ENCODE data around the gene ATP6V0B. TPM values are rescaled to one million over a fixed set of nuclear protein-coding genes. Genes with fewer than 3 reads are reported as not detected.

Gene ATP6V0B
- total RNA-seq, 1 donor from 2014 or later, result 195 TPM

DNA sequence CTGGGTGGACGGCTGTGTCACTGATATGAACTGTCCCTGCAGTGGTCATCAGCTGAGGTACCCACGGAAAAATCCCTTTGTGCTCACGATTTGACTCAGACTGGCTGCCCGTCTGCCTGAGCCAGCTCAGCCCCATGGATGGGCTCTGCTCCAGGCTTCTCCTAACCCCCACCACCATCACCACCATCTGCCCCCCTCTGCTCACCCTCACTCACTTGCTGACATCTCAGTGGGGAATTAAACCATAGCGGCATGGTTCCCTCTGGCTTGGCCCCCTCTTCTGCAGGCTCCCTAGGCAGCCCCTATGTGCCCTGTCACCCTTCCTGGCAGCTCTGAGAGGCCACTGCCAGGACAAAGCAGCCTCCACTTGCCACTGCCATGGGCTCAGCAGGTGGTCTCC, 39.2 kb downstream of the ATP6V0B start:
- Mint-ChIP-seq H3K36me3 (ENCODE audit: low read depth) (no peaks in the 10 kb centered on the region), H3K4me1 (ENCODE audit: low read depth) (no peaks in the 10 kb centered on the region), H3K9me3 (no peaks in the 10 kb centered on the region), H3K27ac (no peak overlapping the region), H3K4me3 (no peak overlapping the region), H3K27me3 (ENCODE audit: insufficient read depth) (peaks cover 4% of the 10 kb centered on the region)
- DNase-seq (ENCODE audit: low spot score), result no peak
- intact Hi-C loops (cut with micrococcal nuclease), result no loop called here

DNA sequence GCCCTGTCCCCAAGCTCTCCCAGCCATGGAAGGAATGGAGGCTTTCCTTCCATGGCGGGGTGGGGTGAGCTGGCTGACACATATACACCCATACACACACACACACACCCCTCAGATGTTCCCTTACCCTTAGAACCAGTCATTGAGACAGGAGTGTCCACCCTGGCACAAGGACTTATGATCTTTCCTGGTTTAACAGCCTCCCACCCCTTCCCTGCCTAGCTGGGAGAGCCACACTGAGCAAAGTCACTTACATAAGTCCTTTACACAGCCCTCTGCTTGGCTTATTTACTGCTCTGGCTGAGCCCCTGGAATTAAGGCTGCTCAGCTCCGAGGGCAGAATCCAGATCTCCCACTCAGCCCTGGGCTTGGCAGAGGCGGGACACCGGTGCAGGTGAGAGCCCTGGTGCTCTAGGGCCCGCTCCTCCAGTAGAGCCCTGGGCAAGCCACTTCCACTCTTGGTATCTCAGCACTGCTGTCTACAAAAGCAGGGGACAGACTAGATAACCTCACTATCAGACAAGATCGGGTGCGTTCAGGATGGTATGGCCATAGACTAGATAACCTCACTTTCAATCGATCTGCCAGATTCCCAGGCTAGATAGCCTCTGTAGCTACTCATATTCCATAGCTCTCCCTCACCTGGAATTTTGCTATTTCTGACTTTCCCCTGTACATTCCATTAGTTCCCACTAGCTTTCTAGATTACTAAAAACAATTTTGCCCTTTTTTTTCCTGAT, 39.8 kb downstream of the ATP6V0B start:
- no peaks in the 10 kb centered on the region for H3K36me3 Mint-ChIP-seq (ENCODE audit: low read depth)
- no peak overlapping the region for H3K4me3 Mint-ChIP-seq
- no peak for DNase-seq (ENCODE audit: low spot score)
- intact Hi-C loops (cut with micrococcal nuclease), result no loop called here
- no peaks in the 10 kb centered on the region for H3K4me1 Mint-ChIP-seq (ENCODE audit: low read depth)
- H3K27me3 Mint-ChIP-seq (ENCODE audit: insufficient read depth), result peaks cover 4% of the 10 kb centered on the region
- no peak overlapping the region for H3K27ac Mint-ChIP-seq
- H3K9me3 Mint-ChIP-seq, result no peaks in the 10 kb centered on the region

DNA sequence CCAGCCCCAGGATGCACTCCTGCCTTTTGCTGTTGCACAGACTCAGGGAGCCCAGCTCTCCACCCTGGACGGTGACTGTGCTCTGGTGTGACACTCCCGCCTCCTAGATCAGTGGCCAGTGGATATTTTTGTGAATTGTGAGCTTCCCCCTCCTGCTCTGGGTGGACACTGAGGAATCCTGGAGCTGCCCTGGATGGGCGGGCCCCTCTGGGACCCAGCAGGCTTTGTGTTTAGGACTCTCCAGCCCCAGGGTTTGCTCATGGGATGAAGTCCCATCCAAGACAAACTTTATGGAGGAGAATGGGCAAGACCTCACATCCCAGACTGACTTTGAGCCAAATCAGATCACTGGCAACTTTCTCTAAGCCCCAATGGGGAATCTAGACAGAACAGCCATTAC, 40.4 kb downstream of the ATP6V0B start:
- no peaks in the 10 kb centered on the region for H3K9me3 Mint-ChIP-seq

DNA sequence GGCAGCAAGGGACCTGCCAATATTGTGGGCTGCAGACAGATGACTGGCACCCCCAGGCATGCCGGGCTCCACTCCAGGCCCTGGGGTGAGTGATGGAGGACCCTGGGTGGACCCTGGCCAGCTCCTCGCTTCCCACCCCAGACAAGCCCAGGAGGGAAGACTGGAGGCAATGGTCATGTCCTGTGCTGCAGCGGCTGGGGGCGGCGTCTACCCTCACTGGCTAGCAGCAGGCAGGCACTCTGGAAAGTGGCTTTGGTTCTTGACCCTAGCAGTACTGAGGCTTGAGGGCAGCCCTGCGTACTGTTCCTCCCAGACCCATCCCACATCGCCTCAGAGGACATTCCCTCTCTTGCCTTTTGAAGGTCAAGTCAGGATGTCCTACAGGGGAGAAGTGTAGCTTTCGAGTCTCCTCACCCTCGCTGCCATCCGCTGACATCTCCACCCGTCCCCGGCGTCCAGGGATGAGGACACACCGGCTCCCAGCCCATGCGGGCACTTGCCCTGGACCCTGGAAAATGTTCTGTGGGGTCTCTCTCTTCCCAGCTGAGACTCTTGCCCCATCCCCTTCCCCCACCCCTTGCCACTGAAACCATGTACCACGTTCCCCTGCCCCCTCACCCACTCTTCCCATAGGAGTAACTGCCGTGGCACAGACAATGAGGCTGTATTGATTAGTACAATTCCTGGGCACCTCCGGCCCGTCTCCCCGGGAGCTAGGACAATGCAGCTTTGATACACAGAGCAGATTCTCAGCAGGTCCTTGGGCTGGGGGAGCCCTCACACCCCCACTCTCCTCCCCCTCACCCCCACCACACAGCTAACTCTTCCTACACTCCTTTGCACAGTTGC, 41.5 kb downstream of the ATP6V0B start:
- H3K9me3 Mint-ChIP-seq, result no peaks in the 10 kb centered on the region
- H3K36me3 Mint-ChIP-seq (ENCODE audit: low read depth), result no peaks in the 10 kb centered on the region
- intact Hi-C loops (cut with micrococcal nuclease), result no loop called here
- H3K4me3 Mint-ChIP-seq, result no peak overlapping the region
- no peak overlapping the region for H3K27ac Mint-ChIP-seq
- peaks cover 2% of the 10 kb centered on the region for H3K27me3 Mint-ChIP-seq (ENCODE audit: insufficient read depth)
- H3K4me1 Mint-ChIP-seq (ENCODE audit: low read depth), result no peaks in the 10 kb centered on the region
- DNase-seq (ENCODE audit: low spot score), result no peak

More for the DNA sequence above, 40.4 kb downstream of the ATP6V0B start:
- Mint-ChIP-seq H3K36me3 (ENCODE audit: low read depth) (no peaks in the 10 kb centered on the region), H3K4me3 (no peak overlapping the region), H3K27ac (no peak overlapping the region), H3K27me3 (ENCODE audit: insufficient read depth) (peaks cover 2% of the 10 kb centered on the region), H3K4me1 (ENCODE audit: low read depth) (no peaks in the 10 kb centered on the region)
- no peak for DNase-seq (ENCODE audit: low spot score)
- intact Hi-C loops (cut with micrococcal nuclease), result no loop called here

DNA sequence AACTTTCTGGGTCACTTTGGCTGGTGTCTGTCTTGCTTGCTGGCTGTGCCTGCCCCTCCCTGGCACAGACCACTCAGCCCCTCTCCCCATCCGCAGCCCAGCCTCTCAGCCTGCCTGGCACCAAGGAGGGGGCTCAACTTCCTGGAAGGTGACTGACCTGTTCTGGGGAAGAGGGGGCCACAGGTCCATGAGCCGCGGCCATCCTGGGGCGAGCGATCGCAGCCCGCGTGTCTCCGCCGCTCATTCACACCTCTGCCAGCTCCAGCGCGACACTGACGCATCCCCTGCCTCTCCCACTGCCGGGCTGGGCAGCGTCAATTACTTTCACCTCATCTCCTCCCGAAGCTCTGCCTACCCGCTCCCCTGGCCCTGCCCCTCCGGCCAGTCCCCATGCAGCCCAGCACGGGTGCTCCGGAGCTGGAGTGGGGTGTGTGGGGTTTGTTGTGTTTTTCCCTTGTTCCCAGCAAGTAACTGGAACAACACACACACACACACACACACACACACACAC, 42.2 kb downstream of the ATP6V0B start:
- intact Hi-C loops (cut with micrococcal nuclease), result no loop called here

DNA sequence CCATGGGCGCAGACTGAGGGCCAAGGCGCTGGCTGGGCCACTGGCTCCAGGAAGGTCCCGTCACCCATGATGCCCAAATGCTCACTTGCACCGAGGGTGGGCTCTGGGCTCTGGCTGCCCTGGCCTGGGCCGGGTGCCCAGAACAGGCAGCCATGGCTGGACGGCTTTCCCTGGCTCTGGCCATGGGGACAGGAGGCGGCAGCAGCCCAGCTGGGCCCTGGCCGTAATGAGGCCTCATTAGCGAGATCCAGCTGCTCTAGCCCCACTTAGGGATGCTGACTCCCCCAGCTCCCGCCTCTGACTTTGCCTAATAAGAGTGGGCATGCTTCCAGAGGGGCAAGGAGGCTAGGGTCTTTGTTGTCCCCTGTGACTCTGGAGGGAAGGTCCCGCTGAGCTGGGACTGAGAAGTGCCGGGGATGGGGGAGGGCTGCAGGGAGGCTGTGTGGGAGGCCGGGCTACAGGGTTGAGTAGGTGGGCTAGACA, 44.7 kb downstream of the ATP6V0B start:
- intact Hi-C loops (cut with micrococcal nuclease), result no loop called here

More for the DNA sequence above, 42.2 kb downstream of the ATP6V0B start:
- Mint-ChIP-seq H3K4me3 (no peak overlapping the region), H3K27ac (no peak overlapping the region), H3K9me3 (no peaks in the 10 kb centered on the region), H3K27me3 (ENCODE audit: insufficient read depth) (peaks cover 2% of the 10 kb centered on the region), H3K36me3 (ENCODE audit: low read depth) (no peaks in the 10 kb centered on the region), H3K4me1 (ENCODE audit: low read depth) (no peaks in the 10 kb centered on the region)
- no peak for DNase-seq (ENCODE audit: low spot score)

DNA sequence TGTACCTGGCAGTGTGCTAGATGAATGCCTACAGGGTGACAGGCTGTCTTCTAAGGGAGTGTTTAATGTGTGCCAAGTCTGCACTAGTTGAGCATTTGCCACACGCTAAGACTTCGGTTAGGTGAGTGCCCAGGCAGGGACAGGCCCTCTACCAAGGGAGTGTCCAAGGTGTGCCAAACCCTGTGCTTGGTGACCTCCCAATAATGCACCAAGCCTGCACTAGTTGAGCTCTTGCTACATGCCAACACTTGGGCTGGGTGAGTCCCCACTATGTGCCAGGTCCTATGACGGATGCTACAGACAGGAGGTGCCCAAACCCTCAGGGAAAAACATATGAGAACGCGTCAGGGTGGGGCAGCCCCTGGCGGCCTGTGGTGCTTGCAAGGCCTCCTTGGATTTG, 45.7 kb downstream of the ATP6V0B start:
- Mint-ChIP-seq H3K4me3 (no peak overlapping the region), H3K36me3 (ENCODE audit: low read depth) (peaks cover 2% of the 10 kb centered on the region), H3K4me1 (ENCODE audit: low read depth) (no peaks in the 10 kb centered on the region), H3K27me3 (ENCODE audit: insufficient read depth) (peaks cover under 1% of the 10 kb centered on the region), H3K9me3 (no peaks in the 10 kb centered on the region), H3K27ac (no peak overlapping the region)
- intact Hi-C loops (cut with micrococcal nuclease), result no loop called here
- DNase-seq (ENCODE audit: low spot score), result no peak

More for the DNA sequence above, 44.7 kb downstream of the ATP6V0B start:
- Mint-ChIP-seq H3K36me3 (ENCODE audit: low read depth) (peaks cover 2% of the 10 kb centered on the region), H3K27me3 (ENCODE audit: insufficient read depth) (peaks cover 2% of the 10 kb centered on the region), H3K27ac (no peak overlapping the region), H3K4me1 (ENCODE audit: low read depth) (no peaks in the 10 kb centered on the region), H3K9me3 (no peaks in the 10 kb centered on the region), H3K4me3 (no peak overlapping the region)
- DNase-seq (ENCODE audit: low spot score), result no peak

DNA sequence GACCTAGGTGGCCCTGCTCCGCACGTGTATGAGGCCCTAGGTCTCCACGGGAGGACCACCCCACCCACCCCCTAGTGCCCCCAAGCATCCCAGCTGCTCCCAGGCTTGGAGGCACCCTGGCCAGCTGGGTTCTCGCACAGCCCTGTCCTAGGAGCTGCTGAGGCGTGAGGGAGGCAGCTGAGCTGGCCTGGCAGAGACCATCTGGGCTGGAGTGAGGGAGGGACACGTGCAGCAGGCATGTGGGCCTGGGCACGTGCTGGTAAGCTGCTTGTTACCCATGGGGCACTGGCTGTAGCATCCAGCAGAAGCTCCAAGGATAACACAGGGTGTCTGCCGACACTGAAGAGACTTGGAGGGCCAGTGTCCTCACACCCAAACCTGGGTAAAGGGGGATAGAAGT, 46.4 kb downstream of the ATP6V0B start:
- no peaks in the 10 kb centered on the region for H3K27me3 Mint-ChIP-seq (ENCODE audit: insufficient read depth)
- H3K4me1 Mint-ChIP-seq (ENCODE audit: low read depth), result no peaks in the 10 kb centered on the region
- DNase-seq (ENCODE audit: low spot score), result no peak
- intact Hi-C loops (cut with micrococcal nuclease), result no loop called here
- no peak overlapping the region for H3K27ac Mint-ChIP-seq
- H3K4me3 Mint-ChIP-seq, result no peak overlapping the region
- peaks cover 2% of the 10 kb centered on the region for H3K36me3 Mint-ChIP-seq (ENCODE audit: low read depth)
- H3K9me3 Mint-ChIP-seq, result no peaks in the 10 kb centered on the region

DNA sequence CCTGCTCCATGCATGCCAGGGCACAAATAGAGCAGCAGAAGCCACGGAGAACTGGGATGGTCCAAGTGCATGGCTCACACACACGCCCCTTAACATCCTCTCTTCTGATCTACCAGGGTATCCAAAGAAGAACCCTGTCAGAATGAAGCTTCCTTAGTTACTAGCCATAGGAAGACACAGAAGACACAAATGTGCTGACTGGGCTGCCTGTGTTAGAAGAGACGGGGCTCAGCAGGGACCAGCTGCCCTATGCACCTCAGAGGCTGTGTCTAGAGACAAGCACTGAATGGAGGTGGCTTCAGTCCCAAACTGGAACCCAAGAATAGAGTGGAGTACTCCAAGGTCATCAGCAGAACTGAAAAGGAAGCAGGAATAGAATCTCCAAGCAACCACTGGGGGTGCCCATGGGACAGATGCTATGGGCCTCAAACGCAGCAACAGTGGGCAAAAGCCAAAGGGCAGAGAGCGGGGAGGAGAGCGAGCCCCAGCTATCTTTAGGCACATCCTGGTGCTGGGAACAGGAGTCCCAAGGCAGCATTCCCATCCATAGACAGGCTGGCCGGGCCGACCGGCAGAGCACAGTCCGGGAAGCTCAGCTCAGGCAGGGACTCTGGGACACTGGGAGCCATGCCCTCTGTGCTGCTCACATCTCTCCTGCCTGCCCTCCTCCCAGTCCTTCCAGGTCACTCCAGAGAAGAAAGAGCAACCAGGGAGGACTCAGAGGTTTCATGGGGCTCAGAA, 47.0 kb downstream of the ATP6V0B start:
- Mint-ChIP-seq H3K27me3 (ENCODE audit: insufficient read depth) (no peaks in the 10 kb centered on the region), H3K27ac (no peak overlapping the region), H3K9me3 (no peaks in the 10 kb centered on the region), H3K36me3 (ENCODE audit: low read depth) (peaks cover 2% of the 10 kb centered on the region), H3K4me1 (ENCODE audit: low read depth) (no peaks in the 10 kb centered on the region), H3K4me3 (no peak overlapping the region)
- no peak for DNase-seq (ENCODE audit: low spot score)
- intact Hi-C loops (cut with micrococcal nuclease), result no loop called here

DNA sequence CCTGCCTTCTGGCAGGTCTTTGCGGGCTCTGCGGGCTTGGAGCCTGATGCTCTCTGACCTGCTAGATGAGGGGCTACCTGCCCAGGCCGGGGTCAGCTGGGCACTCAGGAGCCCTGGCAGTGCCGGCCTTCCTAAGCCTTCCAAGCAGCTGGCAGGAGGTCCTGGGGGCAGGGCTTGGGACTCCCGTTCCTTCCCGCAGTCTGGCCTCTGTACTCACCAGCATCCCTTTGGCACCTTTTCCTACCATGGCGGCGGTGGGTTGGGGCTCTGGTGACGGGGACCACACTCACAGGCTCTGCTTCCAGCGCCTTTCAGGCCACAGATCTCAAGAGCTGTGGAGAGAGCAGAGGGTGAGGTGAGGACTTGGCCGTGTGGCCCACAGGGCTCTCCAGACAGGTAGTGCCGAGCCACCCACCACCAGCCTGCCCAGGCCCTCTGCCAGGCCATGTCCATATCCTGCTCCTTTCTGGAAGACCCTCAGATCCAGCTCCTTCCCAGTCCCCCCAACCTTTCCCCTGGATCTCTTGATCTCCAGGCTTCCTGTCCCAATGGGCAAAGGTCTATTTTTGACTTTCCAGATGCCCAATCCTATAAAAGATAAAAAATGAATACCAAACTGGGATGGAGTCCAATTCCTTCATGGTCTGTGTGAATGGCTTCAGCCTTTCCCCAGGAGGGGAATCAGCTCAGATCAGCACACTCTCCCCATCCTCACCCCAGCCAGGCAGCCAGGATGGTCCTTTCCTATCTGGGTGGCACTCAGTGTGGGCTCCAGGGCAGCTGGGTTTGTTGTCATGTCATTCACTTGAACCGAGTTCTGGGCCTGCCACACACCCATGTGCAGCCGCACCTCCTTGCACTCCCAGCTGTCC, 49.5 kb downstream of the ATP6V0B start:
- Mint-ChIP-seq H3K27ac (no peak overlapping the region), H3K27me3 (ENCODE audit: insufficient read depth) (peaks cover 2% of the 10 kb centered on the region), H3K36me3 (ENCODE audit: low read depth) (peaks cover 3% of the 10 kb centered on the region), H3K4me1 (ENCODE audit: low read depth) (peaks cover 9% of the 10 kb centered on the region), H3K9me3 (no peaks in the 10 kb centered on the region), H3K4me3 (no peak overlapping the region)
- DNase-seq (ENCODE audit: low spot score), result no peak
- intact Hi-C loops (cut with micrococcal nuclease), result no loop called here

DNA sequence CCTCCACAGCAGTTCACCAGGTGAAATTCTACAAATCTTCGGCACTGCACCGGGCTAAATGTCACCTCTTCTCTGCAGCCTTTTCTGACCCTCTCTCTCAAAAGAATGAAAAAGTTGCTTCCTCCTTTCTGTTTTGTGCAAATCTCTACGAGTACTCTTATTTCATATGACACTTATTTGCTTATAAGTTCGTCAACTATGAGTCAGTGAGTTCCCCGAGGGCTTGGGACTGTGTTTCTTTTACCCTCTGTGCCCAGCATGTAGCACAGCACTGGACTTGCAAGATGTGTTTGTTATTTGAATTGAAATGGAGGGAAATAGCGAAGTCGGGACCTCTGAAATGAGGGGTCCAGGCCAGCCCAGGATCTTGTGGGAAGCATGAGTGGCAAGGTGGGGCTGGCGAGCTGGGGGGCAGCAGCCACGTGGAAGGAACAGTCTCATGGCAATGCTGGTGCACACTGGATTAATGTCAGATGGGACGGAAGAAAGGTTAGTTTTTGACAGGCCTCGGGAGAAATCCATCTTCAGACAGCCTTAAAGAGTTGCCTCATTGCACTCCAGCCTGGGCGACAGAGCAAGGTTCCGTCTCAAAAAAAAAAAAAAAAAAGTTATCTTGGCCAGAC, 50.3 kb downstream of the ATP6V0B start:
- no peak for DNase-seq (ENCODE audit: low spot score)
- Mint-ChIP-seq H3K27ac (no peak overlapping the region), H3K4me1 (ENCODE audit: low read depth) (peaks cover 16% of the 10 kb centered on the region), H3K4me3 (no peak overlapping the region), H3K36me3 (ENCODE audit: low read depth) (peaks cover 3% of the 10 kb centered on the region), H3K27me3 (ENCODE audit: insufficient read depth) (peaks cover 2% of the 10 kb centered on the region), H3K9me3 (no peaks in the 10 kb centered on the region)
- intact Hi-C loops (cut with micrococcal nuclease), result no loop called here

DNA sequence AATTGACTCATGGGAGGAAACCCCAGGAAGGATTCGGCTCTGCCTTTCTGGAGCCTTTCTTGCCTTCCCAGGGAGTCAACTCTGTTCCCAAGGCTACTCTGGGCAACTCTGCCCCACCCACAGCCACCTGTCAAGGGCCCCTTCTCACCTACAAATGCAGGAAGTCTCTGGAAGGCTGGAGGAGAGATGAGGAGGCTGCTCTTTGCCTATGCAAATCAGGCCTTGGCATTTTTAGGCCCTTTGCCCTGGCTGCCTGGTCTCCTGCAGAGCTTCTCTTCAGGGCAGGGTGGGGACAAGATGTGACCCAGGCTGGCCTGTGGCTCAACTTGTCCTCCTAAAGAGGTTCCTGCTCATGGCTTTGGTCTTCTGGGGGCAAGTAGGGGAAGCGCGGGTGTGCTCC, 51.1 kb downstream of the ATP6V0B start:
- peaks cover 3% of the 10 kb centered on the region for H3K36me3 Mint-ChIP-seq (ENCODE audit: low read depth)
- no peak overlapping the region for H3K27ac Mint-ChIP-seq
- peaks cover 2% of the 10 kb centered on the region for H3K27me3 Mint-ChIP-seq (ENCODE audit: insufficient read depth)
- no peak overlapping the region for H3K4me3 Mint-ChIP-seq
- DNase-seq (ENCODE audit: low spot score), result no peak
- intact Hi-C loops (cut with micrococcal nuclease), result no loop called here
- H3K9me3 Mint-ChIP-seq, result no peaks in the 10 kb centered on the region
- H3K4me1 Mint-ChIP-seq (ENCODE audit: low read depth), result peaks cover 16% of the 10 kb centered on the region
